Right cardiac atrium (tissue), 5 donors: ENCODE measurements around the gene ARHGEF10L. TPM values are rescaled to one million over a fixed set of nuclear protein-coding genes. Genes with fewer than 3 reads are reported as not detected.

Experiments
- ATAC-seq, 2 donors: fragments of 200-7000 bp; cut with Tn5 transposase; one replicate each; pipeline versions ENCODE4 v1.8.0 to v1.9.1; 2020; ENCODE audit warnings: moderate library complexity in 2 of 2, mild to moderate bottlenecking in 1 of 2
- DNase-seq, 3 donors: peaks; one replicate each; pipeline ENCODE4 v3.0.0-alpha.2; 2020
- H3K27ac ChIP-seq: one replicate; pipeline ENCODE4 v1.5.1; 2013; ENCODE audit warnings: mild to moderate bottlenecking, low read length, control low read depth, moderate library complexity
- H3K27me3 ChIP-seq: one replicate; pipeline ENCODE4 v1.6.1; 2013; ENCODE audit not compliant: control insufficient read depth, insufficient read depth
- H3K4me1 ChIP-seq: one replicate; pipeline ENCODE4 v1.6.1; 2013; ENCODE audit warnings: low read length; ENCODE audit not compliant: control insufficient read depth, insufficient read depth
- H3K4me3 ChIP-seq: one replicate; pipeline ENCODE4 v1.5.1; 2013; ENCODE audit warnings: low read length, control low read depth
- H3K9me3 ChIP-seq: one replicate; pipeline ENCODE4 v1.6.1; 2013; ENCODE audit warnings: low read length; ENCODE audit not compliant: control insufficient read depth
- WGBS: extraction: QIAGEN DNeasy Blood & Tissue Kit; methylation state at CpG from one replicate; pipeline ENCODE4 v1.1.7; 2013; 5-methylcytosine and 5-hydroxymethylcytosine counted together
- intact Hi-C, 4 donors: fragments of 100-400 bp; cut with DNase I; formaldehyde crosslinking; loops; one replicate each; pipeline versions ENCODE4 v1.11.0 to v1.14.0; 2022 to 2023
- polyA plus RNA-seq: library from polyadenylated mRNA; stranded (reverse); fragments of 200-250 nt; gene quantifications from one replicate; pipeline ENCODE4 v1.2.3, GENCODE V29; 2013
- total RNA-seq, 4 donors: library from RNA; stranded (reverse); fragmentation: NEBNext Ultra II Directional; extraction: Animal tissue kit (Norgen Biotek cat#: 25700); gene quantifications; one replicate each; pipeline ENCODE4 v1.2.1, GENCODE V29; 2021
- donor health status: healthy with polysubstance abuse.
- donor health status: DM: no; HTN: yes; CAD: no.
- donor health status: DM: no; HTN: no; CAD: no.
- donor health status: DM: no; HTN: yes; CAD: no; lungs with severe emphysema.
- donor health status: DM: yes; HTN: yes; CAD: no.

The ARHGEF10L gene
- total and polyA plus RNA-seq, 5 donors: 42.6 to 56.4 (median 54.0) TPM

DNA sequence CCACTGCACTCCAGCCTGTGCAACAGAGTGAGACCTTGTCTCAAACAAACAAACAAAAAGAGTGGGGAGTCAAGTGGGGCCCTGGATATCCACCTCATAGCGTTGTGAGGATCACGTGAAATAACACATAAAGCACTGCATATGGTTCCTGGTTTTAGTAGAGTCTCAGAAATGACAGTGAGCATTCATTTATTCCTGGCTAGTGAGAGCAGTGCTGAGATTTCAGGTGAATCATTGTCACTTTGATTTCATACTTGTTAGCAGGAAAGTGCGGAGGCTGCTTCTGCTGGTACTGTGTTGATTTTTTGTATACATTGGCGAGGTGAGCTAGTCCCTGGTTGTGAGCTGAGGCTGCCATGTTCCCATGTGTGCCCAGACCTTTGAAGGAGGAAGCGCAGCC is 22.9 kb downstream of the ARHGEF10L start:
- WGBS: 93% methylated on average over 5 of the region's 5 CpGs
- ATAC-seq (no peak), DNase-seq (no peak)
- Histone ChIP-seq H3K27me3 (no peaks in the 10 kb centered on the region), H3K9me3 (no peaks in the 10 kb centered on the region), H3K27ac (no peak overlapping the region), H3K4me3 (no peak overlapping the region), H3K4me1 (peaks cover 20% of the 10 kb centered on the region)
- intact Hi-C loops: no loop called here

DNA sequence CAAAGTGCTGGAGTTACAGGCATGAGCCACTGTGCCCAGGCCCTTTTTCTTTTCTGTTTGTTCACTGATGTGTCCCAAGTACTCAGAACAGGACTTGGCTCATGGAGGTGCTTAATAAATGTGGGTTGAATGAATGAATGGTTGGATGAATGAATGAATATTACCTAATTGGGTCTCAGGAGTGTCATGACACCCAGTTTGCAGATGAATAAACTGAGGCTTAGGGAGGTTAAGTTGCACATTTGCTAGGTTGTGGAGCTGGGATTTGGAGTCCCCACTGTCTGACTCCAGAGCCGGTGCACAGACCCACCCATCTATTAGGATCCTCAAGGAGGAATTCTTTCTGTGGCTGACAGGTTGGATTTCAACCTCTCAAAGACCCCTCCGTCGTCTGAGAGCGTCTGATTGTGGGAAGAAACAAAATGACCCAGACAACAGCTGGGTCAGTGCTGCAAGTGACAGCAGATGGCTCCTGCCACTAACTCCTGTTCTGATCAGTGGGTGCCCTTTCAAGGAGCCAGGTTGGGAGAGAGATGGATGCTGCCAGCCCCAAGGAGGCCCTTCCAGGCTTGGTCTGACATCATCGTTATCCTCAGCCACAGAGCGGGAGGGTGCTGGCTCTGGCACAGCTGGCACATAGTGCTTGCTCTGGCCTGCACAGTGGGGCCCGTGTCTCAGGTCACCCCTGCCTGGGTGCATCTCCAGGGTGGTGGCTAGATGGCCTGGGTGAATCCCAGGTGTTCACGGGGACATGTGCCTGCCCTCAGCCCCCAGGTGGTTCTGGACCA is 24.2 kb downstream of the ARHGEF10L start:
- Histone ChIP-seq H3K4me1 (peaks cover 30% of the 10 kb centered on the region), H3K4me3 (no peak overlapping the region), H3K27me3 (no peaks in the 10 kb centered on the region), H3K27ac (peak overlapping the region; percentile 6), H3K9me3 (no peaks in the 10 kb centered on the region)
- ATAC-seq (peak; percentile 45 to 48), DNase-seq (peak in 2 of 3 donors; percentile 48 to 65)
- WGBS: 66% methylated on average over 8 of the region's 8 CpGs
- intact Hi-C loops: no loop called here

DNA sequence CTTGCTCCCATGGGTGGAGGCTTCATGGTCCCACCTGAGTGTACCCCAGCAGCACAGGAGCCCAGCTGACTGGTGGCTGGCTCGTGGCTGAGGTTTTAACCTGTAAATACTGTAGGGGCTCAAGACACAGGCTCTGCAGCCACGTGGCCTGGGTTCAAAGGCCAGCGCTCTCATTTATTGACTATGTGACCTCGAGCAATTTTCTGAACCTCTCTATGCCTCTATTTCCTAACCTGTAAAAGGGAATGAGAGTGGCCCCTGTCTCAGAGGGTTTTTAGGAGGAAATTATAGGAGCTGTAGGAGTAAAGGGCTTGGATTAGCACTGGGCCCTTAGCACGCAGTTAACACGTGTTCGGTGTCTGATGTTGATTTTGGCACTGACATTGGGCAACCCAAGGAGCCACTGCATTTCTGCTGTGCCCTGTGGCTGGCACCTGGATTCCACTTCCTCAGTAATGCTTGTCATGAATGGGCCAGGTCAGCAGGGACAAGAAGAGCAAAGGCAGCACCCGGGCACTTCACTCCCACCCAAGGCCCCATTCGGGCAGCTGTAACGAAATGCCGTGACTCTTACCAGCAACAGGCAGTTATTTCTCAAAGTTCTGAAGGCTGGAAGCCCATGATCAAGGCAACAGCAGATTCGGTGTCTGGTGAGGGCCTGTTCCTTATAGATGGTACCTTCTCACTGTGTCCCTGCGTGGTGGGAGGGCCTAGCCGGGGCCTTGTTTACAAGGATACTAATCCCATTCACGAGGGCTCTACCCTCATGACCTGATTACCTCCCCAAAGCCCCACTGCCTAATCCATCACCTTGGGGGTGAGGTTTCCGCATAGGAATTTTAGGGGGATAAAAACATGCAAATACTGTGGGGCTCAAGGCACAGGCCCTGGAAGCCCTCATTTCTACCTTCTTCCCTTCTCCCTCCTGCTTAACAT is 25.2 kb downstream of the ARHGEF10L start:
- no peak for ATAC-seq
- Histone ChIP-seq H3K9me3 (no peaks in the 10 kb centered on the region), H3K4me3 (no peak overlapping the region), H3K27me3 (no peaks in the 10 kb centered on the region), H3K27ac (peak overlapping the region; percentile 13), H3K4me1 (peaks cover 33% of the 10 kb centered on the region)
- DNase-seq: peak in 1 of 3 donors; percentile 38
- WGBS: 68% methylated on average over 16 of the region's 16 CpGs
- intact Hi-C loops: no loop called here

DNA sequence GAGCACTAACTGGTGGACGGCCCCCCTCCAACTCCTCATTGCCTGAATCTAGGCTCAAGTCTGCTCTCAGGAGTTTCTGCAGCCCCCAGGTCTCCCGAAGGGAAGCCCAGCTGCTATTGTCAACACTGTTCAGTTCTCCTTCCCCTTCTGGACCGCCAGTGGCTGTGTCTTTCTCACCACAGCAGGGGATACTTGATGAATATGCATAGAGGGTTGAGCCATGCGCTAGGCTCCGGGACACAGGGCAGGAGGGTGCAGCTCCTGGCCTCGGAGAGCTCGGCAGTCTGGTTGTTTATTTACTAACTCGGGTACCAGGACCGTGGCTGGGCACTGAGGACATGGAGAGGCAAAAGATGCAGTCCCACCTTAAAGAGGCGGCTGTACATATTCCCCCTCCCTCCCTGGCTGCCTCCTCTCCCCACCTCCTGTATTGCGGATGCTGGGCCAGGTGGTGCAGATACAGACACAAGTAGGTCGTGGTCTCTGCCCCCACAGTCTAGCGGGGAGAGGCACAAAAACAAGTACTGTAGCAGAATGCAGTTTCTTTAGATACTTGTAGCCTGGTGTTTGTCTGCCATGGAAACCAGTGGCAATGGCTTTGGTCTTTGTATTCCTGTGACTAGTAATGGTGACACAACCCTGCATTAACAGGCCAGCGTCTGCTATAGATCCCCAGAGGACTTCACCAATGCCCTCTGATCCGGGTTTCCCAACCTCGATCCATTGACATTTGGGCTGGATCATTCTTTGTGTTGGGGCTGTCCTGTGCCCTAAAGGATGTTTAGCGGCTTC is 26.2 kb downstream of the ARHGEF10L start:
- Histone ChIP-seq H3K4me1 (peaks cover 33% of the 10 kb centered on the region), H3K4me3 (no peak overlapping the region), H3K9me3 (no peaks in the 10 kb centered on the region), H3K27ac (peak overlapping the region; percentile 10), H3K27me3 (no peaks in the 10 kb centered on the region)
- ATAC-seq: no peak
- DNase-seq: peak in 1 of 3 donors; percentile 36
- intact Hi-C loops: no loop called here
- 62% methylated on average over 17 of the region's 17 CpGs for WGBS

DNA sequence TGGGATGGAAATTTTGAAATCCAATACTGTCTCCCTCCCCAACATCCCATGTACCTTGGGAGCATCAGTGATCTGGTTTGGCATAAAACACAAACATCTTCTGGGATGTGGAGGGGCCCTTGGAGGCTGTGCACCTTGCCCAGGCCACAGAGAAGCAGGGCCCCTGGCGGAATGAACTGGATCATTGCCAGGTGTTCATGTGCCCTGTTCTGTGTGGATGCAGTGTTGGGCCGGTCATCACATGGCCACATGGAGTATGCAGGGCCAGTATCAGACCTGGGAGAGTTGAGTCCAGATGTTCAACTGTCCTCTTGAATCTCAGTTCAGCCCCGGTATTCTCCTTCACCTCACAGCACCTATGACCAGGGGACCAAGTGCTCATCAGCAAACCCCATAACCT is 26.9 kb downstream of the ARHGEF10L start:
- DNase-seq: peak in 1 of 3 donors; percentile 34
- no peaks in the 10 kb centered on the region for H3K27me3 ChIP-seq
- peaks cover 30% of the 10 kb centered on the region for H3K4me1 ChIP-seq
- H3K4me3 ChIP-seq: no peak overlapping the region
- ATAC-seq: no peak
- WGBS: 85% methylated on average over 3 of the region's 3 CpGs
- intact Hi-C loops: no loop called here
- H3K9me3 ChIP-seq: no peaks in the 10 kb centered on the region
- no peak overlapping the region for H3K27ac ChIP-seq

DNA sequence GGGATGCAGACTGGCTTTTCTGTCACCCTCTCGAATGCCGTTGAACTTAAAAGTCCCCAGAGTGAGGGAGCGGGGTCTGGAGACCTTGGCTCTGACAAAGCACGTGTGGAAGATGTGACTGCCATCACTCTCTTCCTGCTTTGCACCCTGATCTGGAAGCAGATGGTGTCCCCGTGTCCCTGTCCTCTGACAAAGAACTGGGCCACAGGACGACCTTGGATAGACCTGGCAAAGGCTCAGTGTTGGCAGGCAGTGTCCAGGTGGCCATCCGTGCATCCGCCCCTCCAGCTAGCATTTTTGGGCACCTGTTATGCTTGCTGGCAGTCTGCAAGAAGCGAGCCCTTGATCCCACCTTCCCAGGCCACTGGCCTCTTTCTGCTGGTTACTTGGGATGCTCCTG is 27.4 kb downstream of the ARHGEF10L start:
- no peak for DNase-seq
- peaks cover 25% of the 10 kb centered on the region for H3K4me1 ChIP-seq
- intact Hi-C loops: no loop called here

DNA sequence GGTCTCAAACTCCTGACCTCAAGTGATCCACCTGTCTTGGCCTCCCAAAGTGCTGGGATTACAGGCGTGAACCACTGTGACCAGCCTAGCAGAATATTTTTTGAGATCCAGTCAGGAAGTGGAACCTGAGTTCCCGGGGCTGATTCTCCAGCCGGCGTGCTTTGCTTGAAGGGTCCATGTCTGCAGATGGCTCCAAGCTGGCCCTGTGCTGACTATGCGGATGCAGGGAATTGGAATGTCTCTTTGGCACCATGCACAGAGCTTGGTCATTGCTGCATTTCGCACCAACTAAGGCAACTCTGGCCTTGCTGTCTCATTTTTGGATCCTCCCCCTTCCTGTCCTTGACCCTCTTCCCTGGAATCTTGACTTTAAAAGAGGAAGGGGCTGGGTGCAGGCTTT is 28.1 kb downstream of the ARHGEF10L start:
- H3K4me3 ChIP-seq: no peak overlapping the region
- no peaks in the 10 kb centered on the region for H3K27me3 ChIP-seq
- 58% methylated on average over 6 of the region's 6 CpGs for whole genome bisulfite sequencing
- intact Hi-C loops: no loop called here
- peak in 2 of 3 donors; percentile 65 to 74 for DNase-seq
- peaks cover 25% of the 10 kb centered on the region for H3K4me1 ChIP-seq
- peak overlapping the region; percentile 9 for H3K27ac ChIP-seq
- no peaks in the 10 kb centered on the region for H3K9me3 ChIP-seq
- ATAC-seq: no peak

More for the DNA sequence above, 27.4 kb downstream of the ARHGEF10L start:
- no peaks in the 10 kb centered on the region for H3K9me3 ChIP-seq
- no peak for ATAC-seq
- no peak overlapping the region for H3K27ac ChIP-seq
- WGBS: 72% methylated on average over 9 of the region's 9 CpGs
- no peak overlapping the region for H3K4me3 ChIP-seq
- no peaks in the 10 kb centered on the region for H3K27me3 ChIP-seq

DNA sequence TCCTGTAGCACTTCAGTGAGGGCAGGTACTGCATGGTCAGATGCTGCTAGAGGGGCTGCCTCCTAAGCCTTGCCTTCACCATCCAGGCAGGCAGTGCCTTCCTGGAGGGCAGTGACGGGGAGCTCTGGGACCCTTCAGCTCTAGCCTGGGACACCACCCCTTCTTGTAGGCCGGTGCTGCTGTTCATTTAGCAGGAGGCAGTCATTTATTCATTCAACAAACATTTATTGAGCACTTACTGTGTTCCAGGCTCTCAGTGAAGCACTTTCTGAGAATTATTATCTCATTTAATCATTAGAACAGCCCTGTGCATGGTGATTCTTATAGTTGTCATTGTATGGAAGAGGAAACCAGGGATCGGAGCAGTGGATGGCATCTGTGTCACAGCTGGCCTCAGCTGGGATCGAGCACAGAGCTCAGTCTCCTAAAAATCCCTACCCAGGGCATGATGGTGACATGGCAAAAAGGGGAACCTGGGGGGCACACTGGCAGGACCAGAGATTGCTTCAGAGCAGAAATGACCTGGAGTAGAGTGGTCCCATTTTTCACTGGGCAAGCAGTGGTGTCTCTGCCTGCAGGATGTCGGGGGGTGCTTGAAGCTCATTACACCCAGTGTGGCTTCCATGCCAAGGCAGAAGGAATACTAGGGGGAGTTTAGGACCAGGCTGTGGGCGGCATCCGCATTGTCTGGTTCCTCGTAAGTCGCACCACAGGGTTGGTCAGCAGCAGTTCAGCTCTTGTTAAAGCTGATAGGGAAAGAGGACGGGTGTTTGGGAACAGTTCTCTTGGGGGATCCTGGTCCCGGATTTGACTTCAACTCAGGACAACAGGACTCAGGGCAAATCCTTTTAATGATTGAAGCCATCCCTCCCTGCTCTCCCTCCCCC is 28.8 kb downstream of the ARHGEF10L start:
- DNase-seq (peak in 1 of 3 donors; percentile 40), ATAC-seq (no peak)
- H3K4me3 ChIP-seq: no peak overlapping the region
- WGBS: 72% methylated on average over 11 of the region's 11 CpGs
- no peaks in the 10 kb centered on the region for H3K9me3 ChIP-seq
- peaks cover 25% of the 10 kb centered on the region for H3K4me1 ChIP-seq
- no peaks in the 10 kb centered on the region for H3K27me3 ChIP-seq
- peak overlapping the region; percentile 97 for H3K27ac ChIP-seq
- intact Hi-C loops: no loop called here

DNA sequence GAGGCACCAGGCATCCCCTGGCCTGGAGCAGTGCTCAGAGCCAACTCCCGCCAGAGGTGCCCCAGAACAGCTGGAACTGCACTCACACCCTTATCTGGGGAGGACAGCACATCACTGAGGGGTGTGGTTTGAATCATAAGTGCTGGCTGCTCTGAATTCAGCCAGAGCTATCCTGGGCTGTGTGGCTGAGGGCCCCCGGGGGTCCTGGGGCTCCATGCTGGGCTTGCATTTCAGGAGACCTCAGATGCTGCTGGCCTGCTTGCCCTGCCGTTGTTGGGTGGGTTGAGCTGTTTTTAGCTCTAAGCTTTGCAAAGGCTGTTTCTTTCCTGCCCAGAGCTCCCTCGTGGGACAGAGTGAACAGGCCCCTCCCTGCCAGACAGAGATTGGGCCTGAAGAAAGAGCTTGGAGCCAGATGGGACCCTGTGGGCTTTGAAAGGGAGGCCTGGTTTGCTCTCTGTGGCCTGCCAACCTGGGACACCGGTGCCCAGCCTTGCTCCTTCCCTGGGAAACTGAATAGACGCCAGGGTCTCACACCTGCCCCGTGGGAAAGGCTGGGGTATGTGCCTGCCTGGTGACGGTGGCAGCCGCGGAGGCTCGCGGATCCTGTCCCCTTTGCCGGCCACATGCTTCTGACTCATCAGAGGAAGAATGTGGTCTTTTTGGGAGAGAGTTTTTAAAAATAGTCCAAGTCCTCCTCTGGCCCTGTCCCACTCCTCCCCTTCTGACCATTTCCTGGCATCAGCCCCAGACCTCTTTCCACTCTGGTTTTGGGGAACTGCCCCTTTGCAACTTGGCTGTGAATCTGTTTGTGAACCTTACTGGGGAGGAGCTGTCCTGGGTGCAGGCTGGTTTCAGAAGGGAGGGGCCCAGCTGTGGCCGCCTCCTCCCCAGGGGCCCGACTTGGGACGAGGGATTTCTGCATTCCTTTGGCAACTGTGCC is 30.0 kb downstream of the ARHGEF10L start:
- WGBS: 11% methylated on average over 16 of the region's 16 CpGs
- Histone ChIP-seq H3K27me3 (no peaks in the 10 kb centered on the region), H3K4me3 (no peak overlapping the region), H3K9me3 (no peaks in the 10 kb centered on the region), H3K4me1 (peaks cover 25% of the 10 kb centered on the region), H3K27ac (peak overlapping the region; percentile 97)
- intact Hi-C loops: no loop called here
- ATAC-seq: peak; percentile 86 to 87
- peak; percentile 89 to 91 (median 90) for DNase-seq
